CD4-positive, alpha-beta memory T cell (primary cell): ENCODE results near the gene AFG1L. TPM values are rescaled to one million over a fixed set of nuclear protein-coding genes. Genes with fewer than 3 reads are reported as not detected.

ENCODE experiments used
- CTCF ChIA-PET: fragments of 350-600 bp; sonication (Branson Sonifier 250); formaldehyde crosslinking; loops from one replicate; lab custom pipeline; 2021; ENCODE audit warnings: inconsistent platforms; ENCODE audit not compliant: partially characterized antibody; lab: Charles Lee
- POLR2A ChIA-PET: fragments of 350-600 bp; sonication (Branson Sonifier 250); formaldehyde crosslinking; loops from one replicate; lab custom pipeline; 2021; ENCODE audit not compliant: partially characterized antibody; lab: Charles Lee
- DNase-seq, 5 donors: peaks; one replicate each; pipeline versions ENCODE4 v3.0.0 to v3.0.0-alpha.2; 2020 to 2022; ENCODE audit warnings: mixed read lengths in 1 of 5
- H3K27ac ChIP-seq: one replicate; pipeline ENCODE4 v1.7.0; 2013; ENCODE audit warnings: low read depth, low read length
- H3K27me3 ChIP-seq: 2 replicates; pipeline ENCODE4 v1.7.0; 2013; ENCODE audit warnings: mild to moderate bottlenecking, low read length, moderate library complexity; ENCODE audit not compliant: insufficient read depth
- H3K36me3 ChIP-seq: 2 replicates; pipeline ENCODE4 v1.7.0; 2013; ENCODE audit warnings: mild to moderate bottlenecking, low read length, moderate library complexity; ENCODE audit not compliant: insufficient read depth
- H3K4me1 ChIP-seq: 2 replicates; pipeline ENCODE4 v1.7.0; 2013; ENCODE audit warnings: mild to moderate bottlenecking, low read length, moderate library complexity; ENCODE audit not compliant: insufficient read depth
- H3K4me3 ChIP-seq, 2 donors: one replicate each; pipeline ENCODE4 v1.7.0; 2013; ENCODE audit warnings: low read length in 2 of 2, mild to moderate bottlenecking in 1 of 2
- H3K9me3 ChIP-seq, 2 donors: one replicate each; pipeline ENCODE4 v1.7.0; 2013; ENCODE audit warnings: low read length in 2 of 2, control low read depth in 1 of 2; ENCODE audit not compliant: control insufficient read depth in 1 of 2
- H3K27ac Mint-ChIP-seq, 7 donors: one replicate each; pipeline ENCODE4 v1.8.0; 2020 to 2021; ENCODE audit warnings: mixed read lengths in 7 of 7, mild to moderate bottlenecking in 6 of 7, inconsistent platforms in 3 of 7, moderate library complexity in 3 of 7
- H3K27me3 Mint-ChIP-seq, 2 donors: one replicate each; pipeline ENCODE4 v1.8.0; 2020 to 2021; ENCODE audit warnings: mixed read lengths in 2 of 2
- H3K36me3 Mint-ChIP-seq, 2 donors: one replicate each; pipeline ENCODE4 v1.8.0; 2020 to 2021; ENCODE audit warnings: mixed read lengths in 2 of 2, inconsistent platforms in 1 of 2, mild to moderate bottlenecking in 1 of 2
- H3K4me1 Mint-ChIP-seq, 4 donors: one replicate each; pipeline ENCODE4 v1.8.0; 2020 to 2021; ENCODE audit warnings: mixed read lengths in 4 of 4, mild to moderate bottlenecking in 1 of 4
- H3K4me3 Mint-ChIP-seq, 8 donors: one replicate each; pipeline ENCODE4 v1.8.0; 2020 to 2021; ENCODE audit warnings: mixed read lengths in 8 of 8, mild to moderate bottlenecking in 7 of 8, moderate library complexity in 6 of 8, inconsistent platforms in 3 of 8
- H3K9me3 Mint-ChIP-seq, 8 donors: one replicate each; pipeline ENCODE4 v1.8.0; 2020 to 2021; ENCODE audit warnings: mixed read lengths in 8 of 8, mild to moderate bottlenecking in 5 of 8, inconsistent platforms in 3 of 8, moderate library complexity in 1 of 8
- intact Hi-C: fragments of 100-400 bp; cut with micrococcal nuclease; formaldehyde crosslinking; loops from one replicate; pipeline ENCODE4 v1.15.1; 2023
- polyA plus RNA-seq, 2 donors: library from polyadenylated mRNA; unstranded; fragments of 300-500 nt; fragmentation: Illumina TruSeq; gene quantifications; one replicate each; pipeline ENCODE4 v1.2.3, GENCODE V29; 2021
- total RNA-seq, 2 experiments: library from RNA; stranded (reverse); gene quantifications; one replicate each; pipeline ENCODE4 v1.2.3, GENCODE V29; 2021

AFG1L gene
- total and polyA plus RNA-seq, 4 experiments from 2014 or later, result 1.5 to 6.6 (median 4.5) TPM

DNA sequence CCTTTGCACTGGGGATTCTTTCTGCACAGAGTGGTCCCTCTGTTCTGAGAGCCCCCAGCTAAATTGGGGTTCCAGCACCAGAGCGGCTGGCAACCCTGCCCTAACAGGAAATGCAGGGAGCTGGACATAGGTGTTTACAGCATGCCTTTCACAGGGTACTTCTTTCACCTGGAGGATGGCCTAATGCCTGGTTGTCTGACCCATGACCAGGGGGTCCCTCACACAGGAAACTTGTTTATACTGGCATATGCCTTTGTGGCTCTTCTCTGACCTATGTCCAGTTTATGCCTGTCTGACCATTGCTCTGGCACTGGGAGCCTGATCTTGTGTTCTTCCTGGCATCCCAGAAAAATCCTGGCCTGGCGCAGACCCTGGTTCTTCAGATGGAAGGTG is 66.1 kb downstream of the AFG1L start:
- H3K27ac Mint-ChIP-seq, result no peak overlapping the region
- peaks cover 7 to 26% of the 10 kb centered on the region in 2 donors for H3K36me3 Mint-ChIP-seq
- Histone ChIP-seq H3K27me3 (no peaks in the 10 kb centered on the region), H3K36me3 (no peaks in the 10 kb centered on the region), H3K4me1 (no peaks in the 10 kb centered on the region), H3K9me3 (no peaks in the 10 kb centered on the region), H3K4me3 (no peak overlapping the region), H3K27ac (no peak overlapping the region)
- no peaks in the 10 kb centered on the region for H3K27me3 Mint-ChIP-seq
- POLR2A ChIA-PET, result no interaction called here
- peaks cover 0 to 4% (median 1%) of the 10 kb centered on the region in 4 donors for H3K4me1 Mint-ChIP-seq
- CTCF ChIA-PET, result no interaction called here
- intact Hi-C loops, result no loop called here
- no peaks in the 10 kb centered on the region for H3K9me3 Mint-ChIP-seq
- no peak for DNase-seq
- H3K4me3 Mint-ChIP-seq, result no peak overlapping the region

DNA sequence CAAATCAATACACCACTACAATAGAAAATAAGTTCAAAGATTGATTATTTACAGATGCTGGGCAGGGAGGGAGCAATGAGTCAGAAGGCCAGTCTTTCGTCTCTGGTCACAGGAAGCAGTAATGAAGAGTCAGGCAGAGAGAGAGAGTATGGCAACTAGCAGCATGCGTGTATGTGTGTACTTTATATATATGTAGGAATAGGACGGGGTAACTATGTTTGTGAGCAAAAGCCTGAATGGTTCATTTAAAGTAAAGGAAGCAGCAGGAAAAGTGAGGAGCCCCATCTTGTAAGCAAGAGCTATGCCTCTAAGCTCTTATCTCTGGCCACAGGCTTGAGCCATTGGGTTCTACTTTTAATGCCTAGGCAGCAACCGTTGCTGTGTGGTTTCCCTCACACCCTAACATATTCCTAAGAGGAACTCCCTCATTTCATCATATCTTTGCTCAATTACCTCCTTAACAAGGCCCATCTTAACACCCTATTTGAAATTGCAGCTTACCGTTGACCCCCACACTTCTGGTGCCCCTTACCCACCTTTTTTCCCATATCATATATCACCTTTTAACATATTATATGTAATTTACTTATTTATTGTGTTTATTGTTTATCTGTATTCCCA is 66.6 kb downstream of the AFG1L start:
- intact Hi-C loops, result no loop called here
- peaks cover 7 to 26% of the 10 kb centered on the region in 2 donors for H3K36me3 Mint-ChIP-seq
- H3K36me3 ChIP-seq, result no peaks in the 10 kb centered on the region

DNA sequence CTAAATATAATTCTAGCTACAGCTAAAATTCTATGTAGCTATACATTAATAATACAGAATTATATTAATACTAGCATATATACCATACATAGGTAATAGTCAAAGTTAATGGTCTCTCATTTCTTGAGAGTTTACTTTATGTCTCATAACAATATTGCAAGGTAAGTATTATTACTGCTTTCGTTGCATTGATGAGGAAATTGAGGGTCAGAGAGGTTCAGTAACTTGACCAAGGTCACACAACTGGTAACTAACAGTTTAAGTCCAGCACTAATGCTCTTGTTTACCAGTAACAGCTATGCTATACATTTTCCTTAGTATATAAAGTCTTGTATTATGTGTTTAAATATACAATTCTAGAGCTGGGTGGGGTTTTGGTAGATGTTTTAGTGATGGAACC is 67.6 kb downstream of the AFG1L start:
- Histone ChIP-seq H3K4me3 (no peak overlapping the region), H3K36me3 (no peaks in the 10 kb centered on the region), H3K4me1 (no peaks in the 10 kb centered on the region), H3K9me3 (no peaks in the 10 kb centered on the region), H3K27me3 (no peaks in the 10 kb centered on the region), H3K27ac (no peak overlapping the region)
- Mint-ChIP-seq H3K4me3 (no peak overlapping the region), H3K36me3 (peaks cover 3 to 25% of the 10 kb centered on the region in 2 donors), H3K27ac (no peak overlapping the region), H3K4me1 (peaks cover 0 to 4% (median 1%) of the 10 kb centered on the region in 4 donors), H3K9me3 (no peaks in the 10 kb centered on the region), H3K27me3 (no peaks in the 10 kb centered on the region)
- ChIA-PET POLR2A (no interaction called here), CTCF (interaction anchor here (1.0 kb wide), 1 partner anchor 12 kb away, joined by 3 read pairs; no protein-coding TSS in a partner anchor)
- DNase-seq, result no peak
- intact Hi-C loops, result no loop called here

More for the DNA sequence above, 66.6 kb downstream of the AFG1L start:
- POLR2A ChIA-PET, result no interaction called here
- no peak overlapping the region for H3K4me3 ChIP-seq
- Mint-ChIP-seq H3K27me3 (no peaks in the 10 kb centered on the region), H3K4me1 (peaks cover 0 to 4% (median 1%) of the 10 kb centered on the region in 4 donors), H3K27ac (no peak overlapping the region), H3K4me3 (no peak overlapping the region), H3K9me3 (no peaks in the 10 kb centered on the region)
- H3K27me3 ChIP-seq, result no peaks in the 10 kb centered on the region
- no peaks in the 10 kb centered on the region for H3K9me3 ChIP-seq
- no peak overlapping the region for H3K27ac ChIP-seq
- DNase-seq, result no peak
- CTCF ChIA-PET, result no interaction called here
- H3K4me1 ChIP-seq, result no peaks in the 10 kb centered on the region

DNA sequence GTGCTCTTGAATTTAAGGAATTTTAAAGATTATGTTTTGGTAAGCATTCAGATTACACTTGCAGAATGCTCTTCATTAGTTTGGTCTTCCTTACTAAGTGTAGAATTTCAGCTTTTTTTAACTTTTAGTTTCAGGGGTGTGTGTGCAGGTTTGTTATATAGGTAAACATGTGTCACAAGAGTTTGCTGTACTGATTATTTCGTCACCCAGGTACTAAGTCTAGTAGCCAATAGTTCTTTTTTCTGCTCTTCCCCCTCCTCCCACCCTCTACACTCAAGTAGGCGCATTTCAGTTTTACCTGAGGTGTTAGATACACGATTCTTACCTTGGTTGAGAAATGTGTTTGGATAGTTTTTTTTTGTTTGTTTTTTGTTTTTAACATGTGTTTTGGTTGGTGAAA is 68.3 kb downstream of the AFG1L start:
- H3K27me3 ChIP-seq, result no peaks in the 10 kb centered on the region
- CTCF ChIA-PET, result interaction anchor here (1.0 kb wide), 1 partner anchor 13 kb away, joined by 3 read pairs; no protein-coding TSS in a partner anchor
- no peak overlapping the region for H3K4me3 ChIP-seq
- Mint-ChIP-seq H3K27me3 (no peaks in the 10 kb centered on the region), H3K4me3 (no peak overlapping the region), H3K36me3 (peaks cover 3 to 20% of the 10 kb centered on the region in 2 donors), H3K4me1 (peaks cover 0 to 4% (median 1%) of the 10 kb centered on the region in 4 donors), H3K9me3 (no peaks in the 10 kb centered on the region), H3K27ac (no peak overlapping the region)
- H3K27ac ChIP-seq, result no peak overlapping the region
- no peaks in the 10 kb centered on the region for H3K9me3 ChIP-seq
- POLR2A ChIA-PET, result no interaction called here
- H3K36me3 ChIP-seq, result no peaks in the 10 kb centered on the region
- intact Hi-C loops, result no loop called here
- no peak for DNase-seq
- H3K4me1 ChIP-seq, result no peaks in the 10 kb centered on the region

DNA sequence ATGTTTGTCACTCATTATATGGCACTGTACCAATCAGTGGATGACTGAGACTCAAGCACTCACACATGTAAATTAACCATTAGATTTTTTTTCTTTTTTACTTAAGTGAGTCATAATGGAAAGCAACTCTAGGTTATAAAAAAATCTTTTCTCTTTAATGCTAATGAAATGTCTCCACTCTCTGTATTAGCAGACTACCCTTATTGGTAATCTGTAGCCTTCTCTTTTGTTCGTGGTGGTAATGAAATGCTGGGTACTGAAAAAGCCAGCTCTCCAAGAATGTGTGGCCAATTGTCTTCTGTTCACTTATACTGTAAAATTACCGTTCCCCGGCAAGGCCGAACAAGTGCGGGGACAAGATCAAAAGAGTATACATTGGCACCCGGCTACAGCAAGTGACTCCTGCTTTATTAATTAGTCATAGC is 69.0 kb downstream of the AFG1L start:
- POLR2A ChIA-PET, result interaction anchor here (0.6 kb wide), 1 partner anchor 7 kb away, joined by 4 read pairs; no protein-coding TSS in a partner anchor
- Histone ChIP-seq H3K9me3 (no peaks in the 10 kb centered on the region), H3K4me3 (no peak overlapping the region), H3K27me3 (no peaks in the 10 kb centered on the region), H3K36me3 (no peaks in the 10 kb centered on the region), H3K4me1 (no peaks in the 10 kb centered on the region), H3K27ac (no peak overlapping the region)
- no peaks in the 10 kb centered on the region for H3K9me3 Mint-ChIP-seq
- H3K27me3 Mint-ChIP-seq, result no peaks in the 10 kb centered on the region
- DNase-seq, result no peak
- intact Hi-C loops, result no loop called here
- CTCF ChIA-PET, result no interaction called here
- peaks cover 0 to 21% of the 10 kb centered on the region in 2 donors for H3K36me3 Mint-ChIP-seq
- no peak overlapping the region for H3K27ac Mint-ChIP-seq
- peaks cover 0 to 4% (median 1%) of the 10 kb centered on the region in 4 donors for H3K4me1 Mint-ChIP-seq
- peak overlapping the region in 1 of 8 donors; percentile 11 for H3K4me3 Mint-ChIP-seq

DNA sequence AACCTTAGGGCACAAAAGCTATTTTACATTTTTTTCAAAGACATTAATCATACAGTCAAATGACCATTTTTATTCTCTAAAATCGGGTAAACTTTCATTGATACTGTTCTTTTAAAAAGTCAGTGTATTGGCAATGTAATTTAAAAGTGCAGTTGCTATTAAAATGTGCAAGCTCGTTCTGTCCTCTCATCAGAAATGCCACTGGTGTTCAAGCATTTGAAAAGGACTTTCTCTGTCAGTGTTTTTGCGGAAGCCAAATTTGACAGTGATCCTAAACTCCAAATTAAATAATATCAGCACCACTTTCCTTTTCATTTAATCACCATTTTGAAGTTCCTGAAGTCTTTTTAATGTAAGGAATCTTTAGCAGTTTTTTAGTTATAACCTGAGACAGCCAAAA is 69.6 kb downstream of the AFG1L start:
- ChIA-PET CTCF (no interaction called here), POLR2A (no interaction called here)
- Histone ChIP-seq H3K27ac (no peak overlapping the region), H3K9me3 (no peaks in the 10 kb centered on the region), H3K27me3 (no peaks in the 10 kb centered on the region), H3K36me3 (no peaks in the 10 kb centered on the region), H3K4me3 (no peak overlapping the region), H3K4me1 (no peaks in the 10 kb centered on the region)
- Mint-ChIP-seq H3K9me3 (no peaks in the 10 kb centered on the region), H3K36me3 (peaks cover 0 to 18% of the 10 kb centered on the region in 2 donors), H3K4me3 (no peak overlapping the region), H3K27me3 (no peaks in the 10 kb centered on the region), H3K27ac (no peak overlapping the region), H3K4me1 (peaks cover 0 to 4% (median 1%) of the 10 kb centered on the region in 4 donors)
- intact Hi-C loops, result no loop called here
- DNase-seq, result no peak

DNA sequence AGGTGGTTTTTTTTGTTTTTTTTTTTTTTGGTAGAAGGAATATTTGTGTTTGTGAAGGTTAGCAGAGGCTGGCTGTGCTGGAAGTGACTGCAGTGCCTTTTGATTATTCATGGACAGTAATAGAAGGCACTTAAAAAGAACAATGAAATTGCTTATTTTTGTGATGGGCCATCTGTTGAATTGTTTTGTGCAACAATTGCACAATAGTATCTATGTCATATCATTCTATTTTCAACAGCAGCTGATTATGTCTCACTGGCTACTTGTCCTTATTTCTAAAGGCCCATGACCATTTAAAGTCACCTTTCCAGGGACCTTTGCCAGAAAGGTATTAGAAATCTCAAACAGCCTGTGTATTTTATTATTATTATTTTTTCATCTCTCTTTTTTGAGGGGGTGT is 70.6 kb downstream of the AFG1L start:
- peaks cover 0 to 12% of the 10 kb centered on the region in 2 donors for H3K36me3 Mint-ChIP-seq
- no peak for DNase-seq

More for the DNA sequence above, 70.6 kb downstream of the AFG1L start:
- intact Hi-C loops, result no loop called here
- Histone ChIP-seq H3K36me3 (no peaks in the 10 kb centered on the region), H3K9me3 (no peaks in the 10 kb centered on the region), H3K27me3 (no peaks in the 10 kb centered on the region), H3K27ac (no peak overlapping the region), H3K4me1 (no peaks in the 10 kb centered on the region), H3K4me3 (no peak overlapping the region)
- ChIA-PET CTCF (interaction anchor here (0.7 kb wide), 1 partner anchor 444 kb away, joined by 3 read pairs; no protein-coding TSS in a partner anchor), POLR2A (no interaction called here)
- H3K27ac Mint-ChIP-seq, result no peak overlapping the region
- peaks cover 0 to 4% (median 1%) of the 10 kb centered on the region in 4 donors for H3K4me1 Mint-ChIP-seq
- H3K9me3 Mint-ChIP-seq, result no peaks in the 10 kb centered on the region
- H3K27me3 Mint-ChIP-seq, result no peaks in the 10 kb centered on the region
- no peak overlapping the region for H3K4me3 Mint-ChIP-seq
